ENCODE results near the gene NUMA1. TPM values are rescaled to one million over a fixed set of nuclear protein-coding genes. Genes with fewer than 3 reads are reported as not detected.

Gene NUMA1
- total and polyA plus RNA-seq, 9 of the 15 experiments (the other 6 are each of a cell fraction or from before 2014, with no cell fraction given), result 4.1 to 104 (median 51.2) TPM

DNA sequence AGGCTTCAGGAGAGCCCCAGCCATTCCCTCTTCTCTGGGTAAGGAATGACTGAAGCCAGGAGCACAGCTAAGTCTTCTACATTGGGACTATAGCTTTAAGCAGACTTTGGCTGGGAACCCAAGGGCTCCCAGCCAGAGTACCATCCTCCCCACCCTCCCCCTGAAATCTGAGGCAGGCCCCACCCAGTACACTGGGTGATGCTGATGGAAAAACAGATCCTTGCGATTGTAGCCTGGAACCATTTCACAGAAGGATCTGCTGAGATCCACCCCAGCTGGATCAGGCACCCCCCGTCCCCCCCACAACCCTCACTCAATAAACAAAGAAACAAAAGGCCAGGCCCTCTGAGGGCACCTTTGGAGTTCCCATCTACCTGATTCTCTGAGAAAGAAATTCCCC lies 41.9 kb downstream of the NUMA1 start:
- 0 out of 2 replicates have a peak, but pooled peaks cover 10% of the 10 kb centered on the region for H4K20me1 ChIP-seq (replicated peaks; ENCODE audit: control insufficient read depth, insufficient read depth, low read length)
- intact Hi-C loops (cut with micrococcal nuclease) (no loop called here), in situ Hi-C loops (cut with MboI) (no loop called here)
- 0% methylated on average over 1 of the region's 2 CpGs for WGBS (ENCODE audit: insufficient coverage, low coverage, missing lambda C conversion rate)
- no peak overlapping the region for H3K4me3 ChIP-seq
- H3K9ac ChIP-seq (ENCODE audit: insufficient read depth in 1 of 2, low read depth in 2 of 2, low read length in 2 of 2), result no peak overlapping the region
- no peak for FAIRE-seq
- no peaks in the 10 kb centered on the region for H3K27me3 ChIP-seq (ENCODE audit: control insufficient read depth in 2 of 2, insufficient read depth in 2 of 2, low read length in 2 of 2)
- no peak for ATAC-seq
- DNase-seq (ENCODE audit: extremely low read depth in 1 of 4, low spot score in 3 of 4), result peak in 2 of 4 experiments; percentile 35 to 38
- no peaks in the 10 kb centered on the region for H3K9me3 ChIP-seq (replicated peaks; ENCODE audit: control insufficient read depth, insufficient read depth, low read depth, low read length)
- peaks cover 66% of the 10 kb centered on the region for H3K79me2 ChIP-seq (ENCODE audit: control insufficient read depth, insufficient read depth, low read length)
- CTCF ChIA-PET (ENCODE audit: low intra/inter-chr PET ratio), result no interaction called here
- BruUV-seq (replicated peaks), result no TSS peak
- H3K36me3 ChIP-seq (ENCODE audit: control insufficient read depth, insufficient read depth, low read length), result peaks cover 24% of the 10 kb centered on the region
- peaks cover 3% of the 10 kb centered on the region for H3K9me1 ChIP-seq (ENCODE audit: control insufficient read depth, insufficient read depth, low read length)
- no peak overlapping the region for H3K4me2 ChIP-seq (ENCODE audit: insufficient read depth, low read length)
- H3K4me1 ChIP-seq (replicated peaks in 1 of 2; ENCODE audit: control insufficient read depth in 2 of 2, insufficient read depth in 2 of 2, low read length in 2 of 2), result peaks cover 26 to 30% of the 10 kb centered on the region in 2 experiments
- POLR2A ChIA-PET, result no interaction called here
- H3K27ac ChIP-seq (ENCODE audit: extremely low read depth, low read depth, low read length), result no peak overlapping the region
- TF ChIP-seq, protein P1, sequence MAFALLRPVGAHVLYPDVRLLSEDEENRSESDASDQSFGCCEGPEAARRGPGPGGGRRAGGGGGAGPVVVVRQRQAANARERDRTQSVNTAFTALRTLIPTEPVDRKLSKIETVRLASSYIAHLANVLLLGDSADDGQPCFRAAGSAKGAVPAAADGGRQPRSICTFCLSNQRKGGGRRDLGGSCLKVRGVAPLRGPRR (CRISPR knock-in tag; IDR thresholded peaks at IDR 0.05), result no peak
- no peak for TF ChIP-seq ETS2 (tag; IDR thresholded peaks at IDR 0.05; ENCODE audit: borderline replicate concordance, poor library complexity, severe bottlenecking)
- H2AFZ ChIP-seq (ENCODE audit: low read depth, low read length), result no peak overlapping the region

DNA sequence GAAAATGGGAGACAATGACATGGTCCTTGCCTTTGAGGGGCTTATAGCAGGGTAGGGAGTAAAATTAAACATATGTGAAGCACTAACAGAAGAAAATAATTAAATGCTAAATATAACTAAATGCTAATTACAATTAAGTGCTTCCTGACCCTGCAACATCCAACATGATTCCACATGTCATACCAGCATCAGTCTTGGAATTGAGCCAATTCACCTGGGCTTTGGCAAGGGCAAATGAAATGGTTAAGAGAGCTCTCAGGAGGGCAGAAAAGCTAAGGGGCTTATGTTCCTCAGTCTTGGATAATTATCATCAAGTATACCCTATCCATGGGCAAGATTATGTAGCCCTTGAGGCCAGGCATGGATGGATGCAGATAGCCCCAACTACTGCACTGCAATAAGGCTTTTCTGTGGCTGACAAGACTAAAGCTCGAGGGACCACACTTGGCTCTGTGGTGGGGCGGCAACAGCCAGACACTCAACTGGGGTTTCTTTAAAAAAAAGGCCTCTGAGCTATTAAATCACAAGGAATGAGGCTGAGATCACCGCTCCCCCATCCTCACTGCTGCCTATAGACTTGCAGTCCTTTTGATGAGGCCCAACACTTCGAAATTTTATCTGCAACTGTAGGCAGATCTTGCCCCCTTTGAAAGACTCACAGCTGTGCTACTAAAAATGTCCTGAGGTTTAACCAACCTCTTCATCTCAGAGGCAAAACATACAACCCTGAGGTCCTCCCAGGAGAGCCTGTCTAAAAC lies 42.6 kb downstream of the NUMA1 start:
- Histone ChIP-seq H3K79me2 (ENCODE audit: control insufficient read depth, insufficient read depth, low read length) (peaks cover 66% of the 10 kb centered on the region), H3K4me1 (replicated peaks in 1 of 2; ENCODE audit: control insufficient read depth in 2 of 2, insufficient read depth in 2 of 2, low read length in 2 of 2) (peaks cover 26 to 30% of the 10 kb centered on the region in 2 experiments), H4K20me1 (replicated peaks; ENCODE audit: control insufficient read depth, insufficient read depth, low read length) (0 out of 2 replicates have a peak, but pooled peaks cover 10% of the 10 kb centered on the region), H3K9me3 (replicated peaks; ENCODE audit: control insufficient read depth, insufficient read depth, low read depth, low read length) (no peaks in the 10 kb centered on the region), H3K4me3 (no peak overlapping the region), H2AFZ (ENCODE audit: low read depth, low read length) (no peak overlapping the region), H3K27ac (ENCODE audit: extremely low read depth, low read depth, low read length) (no peak overlapping the region), H3K27me3 (ENCODE audit: control insufficient read depth in 2 of 2, insufficient read depth in 2 of 2, low read length in 2 of 2) (no peaks in the 10 kb centered on the region), H3K9me1 (ENCODE audit: control insufficient read depth, insufficient read depth, low read length) (peaks cover 3% of the 10 kb centered on the region), H3K36me3 (ENCODE audit: control insufficient read depth, insufficient read depth, low read length) (peaks cover 29% of the 10 kb centered on the region), H3K4me2 (ENCODE audit: insufficient read depth, low read length) (no peak overlapping the region), H3K9ac (ENCODE audit: insufficient read depth in 1 of 2, low read depth in 2 of 2, low read length in 2 of 2) (no peak overlapping the region)
- intact Hi-C loops (cut with micrococcal nuclease), result no loop called here
- 79% methylated on average over 4 of the region's 4 CpGs for WGBS (ENCODE audit: insufficient coverage, low coverage, missing lambda C conversion rate)
- ATAC-seq, result no peak
- TF ChIP-seq NFIC (IDR thresholded peaks at IDR 0.05) (peak; percentile 61), TEAD4 (IDR thresholded peaks at IDR 0.05; ENCODE audit: low read length) (no peak), TEAD4 (CRISPR knock-in tag; IDR thresholded peaks at IDR 0.05; ENCODE audit: borderline replicate concordance) (no peak), TAF7 (tag; IDR thresholded peaks at IDR 0.05) (no peak), CHD1 (IDR thresholded peaks at IDR 0.05; ENCODE audit: low read length) (no peak), BCOR (IDR thresholded peaks at IDR 0.05) (no peak)
- no peak for DNase-seq (ENCODE audit: extremely low read depth in 1 of 4, low spot score in 3 of 4)
- in situ Hi-C loops (cut with MboI), result no loop called here
- ChIA-PET CTCF (ENCODE audit: low intra/inter-chr PET ratio) (no interaction called here), POLR2A (interaction anchor here (0.6 kb wide), 1 partner anchor 42 kb away, joined by 3 read pairs; no protein-coding TSS in a partner anchor)
- no peak for FAIRE-seq
- BruUV-seq (replicated peaks), result no TSS peak

Measured in K562 (cell line).